ENCODE measurements around the gene PTPRD. TPM values are rescaled to one million over a fixed set of nuclear protein-coding genes. Genes with fewer than 3 reads are reported as not detected.

The PTPRD gene
- total RNA-seq, 1 experiment from 2014 or later, result 70.1 TPM

DNA sequence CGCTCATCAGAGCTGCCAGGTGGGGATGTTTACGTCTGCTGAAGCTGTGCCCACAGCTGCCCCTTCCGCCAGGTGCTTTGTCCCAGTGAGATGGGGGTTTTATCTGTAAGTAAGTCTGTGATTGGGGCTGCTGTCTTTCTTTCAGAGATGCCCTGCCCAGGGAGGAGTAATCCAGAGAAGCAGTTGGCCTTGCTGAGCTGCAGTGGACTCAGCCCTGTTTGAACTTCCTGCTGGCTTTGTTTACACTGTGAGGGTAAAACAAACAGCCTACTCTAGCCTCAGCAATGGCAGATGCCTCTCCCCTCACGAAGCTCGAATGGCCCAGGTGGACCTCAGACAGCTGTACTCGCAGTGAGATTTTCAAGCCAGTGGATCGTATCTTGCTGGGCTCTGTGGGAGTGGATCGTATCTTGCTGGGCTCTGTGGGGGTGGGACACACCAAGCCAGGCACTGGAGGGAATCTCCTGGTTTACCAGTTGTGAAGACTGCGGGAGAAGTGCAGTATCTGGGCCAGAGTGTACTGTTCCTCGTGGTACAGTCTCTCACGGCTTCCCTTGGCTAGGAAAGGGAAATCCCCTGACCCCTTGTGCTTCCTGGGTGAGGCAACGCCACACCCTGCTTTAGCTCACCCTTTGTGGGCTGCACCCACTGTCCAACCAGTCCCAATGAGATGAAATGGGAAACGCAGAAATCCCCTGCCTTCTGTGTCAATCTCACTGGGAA, 2283.1 kb downstream of the PTPRD start:
- H3K27me3 Mint-ChIP-seq (ENCODE audit: insufficient read depth, unreplicated experiment), result no peaks in the 10 kb centered on the region
- peaks cover 28% of the 10 kb centered on the region for H3K9me3 Mint-ChIP-seq (ENCODE audit: unreplicated experiment)
- H3K27me3 ChIP-seq (replicated peaks; ENCODE audit: control insufficient read depth, insufficient read depth, low read length), result no peaks in the 10 kb centered on the region
- no peak overlapping the region for H3K4me3 Mint-ChIP-seq (ENCODE audit: unreplicated experiment)
- DNase-seq, result no peak
- ChIA-PET CTCF (no interaction called here), POLR2A (no interaction called here)
- TF ChIP-seq, protein P1, sequence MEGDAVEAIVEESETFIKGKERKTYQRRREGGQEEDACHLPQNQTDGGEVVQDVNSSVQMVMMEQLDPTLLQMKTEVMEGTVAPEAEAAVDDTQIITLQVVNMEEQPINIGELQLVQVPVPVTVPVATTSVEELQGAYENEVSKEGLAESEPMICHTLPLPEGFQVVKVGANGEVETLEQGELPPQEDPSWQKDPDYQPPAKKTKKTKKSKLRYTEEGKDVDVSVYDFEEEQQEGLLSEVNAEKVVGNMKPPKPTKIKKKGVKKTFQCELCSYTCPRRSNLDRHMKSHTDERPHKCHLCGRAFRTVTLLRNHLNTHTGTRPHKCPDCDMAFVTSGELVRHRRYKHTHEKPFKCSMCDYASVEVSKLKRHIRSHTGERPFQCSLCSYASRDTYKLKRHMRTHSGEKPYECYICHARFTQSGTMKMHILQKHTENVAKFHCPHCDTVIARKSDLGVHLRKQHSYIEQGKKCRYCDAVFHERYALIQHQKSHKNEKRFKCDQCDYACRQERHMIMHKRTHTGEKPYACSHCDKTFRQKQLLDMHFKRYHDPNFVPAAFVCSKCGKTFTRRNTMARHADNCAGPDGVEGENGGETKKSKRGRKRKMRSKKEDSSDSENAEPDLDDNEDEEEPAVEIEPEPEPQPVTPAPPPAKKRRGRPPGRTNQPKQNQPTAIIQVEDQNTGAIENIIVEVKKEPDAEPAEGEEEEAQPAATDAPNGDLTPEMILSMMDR (IDR thresholded peaks at IDR 0.05; ENCODE audit: insufficient read depth in 1 of 2, low read depth in 1 of 2, low read length in 1 of 2, severe bottlenecking in 1 of 2, unreplicated experiment in 1 of 2), result no peak
- H3K4me1 Mint-ChIP-seq (ENCODE audit: low read depth, unreplicated experiment), result no peaks in the 10 kb centered on the region
- H3K9me3 ChIP-seq, result no peaks in the 10 kb centered on the region
- intact Hi-C loops (cut with micrococcal nuclease; ENCODE audit: unreplicated experiment), result no loop called here
- no TSS peak for BruUV-seq (replicated peaks)
- H3K36me3 ChIP-seq (ENCODE audit: control insufficient read depth, insufficient read depth, low read length), result no peaks in the 10 kb centered on the region
- peaks cover 14% of the 10 kb centered on the region for H3K36me3 Mint-ChIP-seq (ENCODE audit: insufficient read depth, unreplicated experiment)
- no peaks in the 10 kb centered on the region for H3K4me1 ChIP-seq
- H3K27ac Mint-ChIP-seq (ENCODE audit: unreplicated experiment), result no peak overlapping the region
- H3K4me3 ChIP-seq (ENCODE audit: low read depth, low read length), result no peak overlapping the region

DNA sequence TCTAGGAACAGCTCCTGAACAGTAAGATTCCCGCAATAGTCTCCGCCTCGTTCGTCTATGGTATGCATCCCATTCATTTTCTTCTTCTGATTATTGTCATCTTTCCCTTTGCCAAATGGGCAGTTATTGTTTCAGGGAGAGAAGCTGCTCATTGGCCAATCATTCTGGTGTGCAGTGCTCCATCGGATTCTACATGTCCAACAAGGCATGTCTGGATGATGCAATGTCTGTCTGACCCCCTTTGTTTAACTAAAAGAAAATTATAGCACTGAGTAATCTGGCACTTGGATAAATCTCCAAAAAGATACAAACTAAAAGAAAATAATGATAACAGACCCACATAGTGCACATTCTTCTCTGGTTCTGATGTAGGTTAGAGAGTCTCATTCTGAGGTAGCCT, 2297.6 kb downstream of the PTPRD start:
- H3K9me3 Mint-ChIP-seq (ENCODE audit: unreplicated experiment), result no peaks in the 10 kb centered on the region
- ChIA-PET POLR2A (no interaction called here), CTCF (no interaction called here)
- intact Hi-C loops (cut with micrococcal nuclease; ENCODE audit: unreplicated experiment), result no loop called here
- H3K4me1 ChIP-seq, result no peaks in the 10 kb centered on the region
- no peaks in the 10 kb centered on the region for H3K4me1 Mint-ChIP-seq (ENCODE audit: low read depth, unreplicated experiment)
- no peaks in the 10 kb centered on the region for H3K36me3 ChIP-seq (ENCODE audit: control insufficient read depth, insufficient read depth, low read length)
- H3K4me3 Mint-ChIP-seq (ENCODE audit: unreplicated experiment), result no peak overlapping the region
- no peaks in the 10 kb centered on the region for H3K36me3 Mint-ChIP-seq (ENCODE audit: insufficient read depth, unreplicated experiment)
- no peaks in the 10 kb centered on the region for H3K27me3 ChIP-seq (replicated peaks; ENCODE audit: control insufficient read depth, insufficient read depth, low read length)
- TF ChIP-seq, protein P1 (IDR thresholded peaks at IDR 0.05; ENCODE audit: insufficient read depth in 1 of 2, low read depth in 1 of 2, low read length in 1 of 2, severe bottlenecking in 1 of 2, unreplicated experiment in 1 of 2), result no peak
- no peak for DNase-seq
- no peak overlapping the region for H3K4me3 ChIP-seq (ENCODE audit: low read depth, low read length)
- no peaks in the 10 kb centered on the region for H3K27me3 Mint-ChIP-seq (ENCODE audit: insufficient read depth, unreplicated experiment)
- H3K9me3 ChIP-seq, result no peaks in the 10 kb centered on the region
- BruUV-seq (replicated peaks), result no TSS peak
- H3K27ac Mint-ChIP-seq (ENCODE audit: unreplicated experiment), result no peak overlapping the region

- no peaks in the 10 kb centered on the region for H3K4me1 ChIP-seq
- Mint-ChIP-seq H3K9me3 (ENCODE audit: unreplicated experiment) (peaks cover 26% of the 10 kb centered on the region), H3K4me3 (ENCODE audit: unreplicated experiment) (no peak overlapping the region), H3K36me3 (ENCODE audit: insufficient read depth, unreplicated experiment) (no peaks in the 10 kb centered on the region), H3K27me3 (ENCODE audit: insufficient read depth, unreplicated experiment) (no peaks in the 10 kb centered on the region), H3K27ac (ENCODE audit: unreplicated experiment) (no peak overlapping the region), H3K4me1 (ENCODE audit: low read depth, unreplicated experiment) (no peaks in the 10 kb centered on the region)
- no peak for DNase-seq
- H3K4me3 ChIP-seq (ENCODE audit: low read depth, low read length), result no peak overlapping the region
- intact Hi-C loops (cut with micrococcal nuclease; ENCODE audit: unreplicated experiment), result no loop called here
- no TSS peak for BruUV-seq (replicated peaks)
- peaks cover 4% of the 10 kb centered on the region; the same call in 1 of the 2 replicates for H3K9me3 ChIP-seq
- ChIA-PET POLR2A (no interaction called here), CTCF (interaction anchor here (0.6 kb wide), 1 partner anchor 17 kb away, joined by 3 read pairs; no protein-coding TSS in a partner anchor)
- TF ChIP-seq, protein P1 (IDR thresholded peaks at IDR 0.05; ENCODE audit: insufficient read depth in 1 of 2, low read depth in 1 of 2, low read length in 1 of 2, severe bottlenecking in 1 of 2, unreplicated experiment in 1 of 2), result no peak
- H3K27me3 ChIP-seq (replicated peaks; ENCODE audit: control insufficient read depth, insufficient read depth, low read length), result no peaks in the 10 kb centered on the region
- H3K36me3 ChIP-seq (ENCODE audit: control insufficient read depth, insufficient read depth, low read length), result no peaks in the 10 kb centered on the region
Observed at GRCh38 chr9:8309258-8309657, 2303.5 kb downstream of the PTPRD start.
